NCI-H128 (cell line): ENCODE measurements around the gene NKD2.

Experiments used
- DNase-seq: peaks from one replicate; lab custom pipeline; 2025; ENCODE audit not compliant: unreplicated experiment; lab: John Stamatoyannopoulos, UW

NKD2 gene

DNA sequence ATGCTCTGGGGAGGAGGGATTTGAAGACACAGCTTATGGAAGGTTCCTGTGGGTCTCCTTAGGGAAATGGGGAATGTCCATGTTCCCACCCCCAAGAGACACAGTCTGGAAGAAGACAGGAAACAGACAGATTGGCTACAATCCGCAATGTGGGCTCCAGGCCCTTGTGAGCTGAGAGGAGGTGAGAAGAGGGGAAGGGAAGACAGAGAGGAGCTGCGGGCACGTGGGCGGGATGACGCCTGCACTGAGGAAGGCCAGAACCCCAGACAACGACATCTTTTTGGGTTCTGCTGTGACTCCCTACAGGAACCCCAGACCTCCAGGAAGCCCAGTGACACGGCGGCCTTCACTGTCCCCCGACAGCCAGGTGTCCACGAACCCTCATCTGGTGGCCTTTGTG lies 29.9 kb upstream of the NKD2 start:
- DNase-seq, result no peak

GRCh38 chr5:979100-979817 lies 29.3 kb upstream of the NKD2 start:
- no peak for DNase-seq

DNA sequence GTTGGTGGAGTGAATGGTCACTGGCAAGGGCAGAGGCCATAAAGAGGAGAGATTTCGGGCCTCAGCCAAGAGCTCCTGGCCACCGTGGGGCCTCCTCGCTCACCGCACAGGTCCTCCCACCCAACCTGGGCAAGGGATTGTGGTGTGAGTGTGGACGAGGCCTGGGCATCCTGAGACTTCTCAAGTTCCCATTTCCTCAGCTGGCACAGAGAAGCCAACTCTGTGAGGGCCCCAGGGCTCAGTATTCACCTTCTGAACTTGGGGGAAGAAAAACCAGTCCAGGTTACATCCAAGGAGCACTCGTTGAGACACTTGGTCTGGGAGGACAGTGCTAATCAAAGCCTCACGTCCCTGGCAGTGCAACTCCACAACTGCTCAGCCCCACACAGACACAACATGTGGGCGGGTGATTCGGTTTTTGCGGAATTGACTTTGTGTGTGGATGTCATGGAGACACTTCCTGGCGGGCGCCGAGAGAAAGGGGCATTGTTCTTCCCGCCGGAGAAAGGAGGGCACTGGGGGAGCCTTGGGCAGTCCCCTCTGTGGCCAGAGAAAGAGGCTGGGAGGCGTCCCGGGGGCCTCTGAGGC lies 28.5 kb upstream of the NKD2 start:
- DNase-seq, result no peak

- DNase-seq, result no peak
These were observed 27.6 kb upstream of the NKD2 start for GRCh38 chr5:980966-981365.

GRCh38 chr5:981456-981855 lies 27.1 kb upstream of the NKD2 start:
- DNase-seq, result no peak

- no peak for DNase-seq
These were observed 26.0 kb upstream of the NKD2 start for GRCh38 chr5:982377-983237.

DNA sequence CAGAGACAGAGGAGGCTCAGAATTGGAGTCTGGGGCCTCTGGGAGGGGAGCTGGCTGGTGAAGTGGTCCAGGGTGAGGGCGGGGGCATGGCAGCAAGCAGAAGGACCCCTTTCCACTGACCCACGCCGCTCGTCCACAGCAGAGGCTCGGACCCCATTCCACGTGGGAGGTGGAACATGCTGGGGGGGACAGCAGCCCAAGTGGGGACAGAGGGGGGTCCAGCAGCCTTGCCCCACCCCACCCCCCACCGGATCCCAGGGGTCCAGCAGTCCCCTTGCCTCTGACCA lies 25.4 kb upstream of the NKD2 start:
- no peak for DNase-seq

GRCh38 chr5:983568-983967 lies 25.0 kb upstream of the NKD2 start:
- DNase-seq, result no peak

DNA sequence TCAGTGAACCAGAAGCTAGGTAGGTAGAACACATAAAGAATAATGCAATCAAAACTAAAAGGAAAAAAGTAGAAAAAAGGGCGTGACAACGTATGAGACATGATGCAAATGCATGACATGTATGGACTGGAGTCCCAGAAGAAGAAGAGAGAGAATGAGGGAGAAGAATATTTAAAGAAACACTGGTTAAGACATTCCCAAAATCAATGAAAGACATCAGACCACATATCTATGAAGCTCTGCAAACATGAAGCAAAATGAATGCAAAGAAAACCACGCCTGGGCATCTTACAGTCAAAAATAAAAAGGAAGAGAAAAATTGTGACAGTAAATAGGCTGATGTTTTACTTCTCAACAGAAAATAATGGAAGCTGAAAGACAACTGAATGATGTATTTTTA lies 23.8 kb upstream of the NKD2 start:
- no peak for DNase-seq

DNA sequence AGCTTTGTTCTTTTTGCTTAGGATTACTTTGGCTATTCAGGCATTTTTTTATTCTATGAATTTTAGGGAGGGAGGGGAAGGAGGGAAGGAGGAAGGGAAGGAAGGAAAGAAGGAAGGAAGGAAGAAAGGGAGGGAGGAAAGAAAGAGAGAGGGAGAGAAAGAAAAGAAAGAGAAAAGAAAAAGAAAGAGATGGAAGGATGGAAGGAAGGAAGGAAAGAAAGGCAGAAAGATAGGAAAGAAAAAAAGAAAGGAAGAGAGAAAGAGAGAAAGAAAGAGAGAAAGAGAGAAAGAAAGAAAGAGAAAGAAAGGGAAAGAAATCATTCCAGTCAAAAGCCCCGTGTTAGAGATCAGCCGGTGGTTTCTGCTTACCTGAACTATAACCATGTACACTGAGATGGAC lies 20.8 kb upstream of the NKD2 start:
- DNase-seq, result no peak

GRCh38 chr5:988322-988721 lies 20.3 kb upstream of the NKD2 start:
- DNase-seq, result no peak

DNA sequence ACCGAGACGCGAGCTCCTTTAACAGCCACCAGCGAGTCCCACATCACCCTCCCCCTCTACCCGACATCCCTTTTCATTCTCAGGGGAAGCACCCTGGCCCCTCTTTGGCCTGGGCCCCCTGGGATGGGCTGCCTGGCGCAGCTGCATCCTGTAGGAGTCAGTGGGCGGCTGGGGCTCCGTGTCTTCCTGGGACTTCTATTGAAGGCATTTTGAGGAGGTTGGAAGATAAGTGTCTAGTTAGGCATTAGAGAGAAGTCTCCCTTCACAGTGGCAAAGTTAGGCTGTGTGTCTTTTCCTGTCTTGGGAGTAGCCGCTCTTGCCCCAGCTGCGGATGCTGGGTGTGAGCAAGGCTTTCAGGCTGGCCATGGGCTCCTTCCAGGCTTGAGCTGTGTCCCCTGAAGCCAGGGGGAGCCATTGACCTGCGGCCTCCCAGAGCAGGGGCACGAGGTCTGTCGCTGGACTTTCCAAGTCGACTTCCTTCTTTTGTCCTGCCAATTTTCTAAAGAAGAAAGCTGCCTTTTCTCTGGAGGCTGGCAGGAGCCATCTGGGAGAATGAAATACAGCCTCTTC lies 18.6 kb upstream of the NKD2 start:
- DNase-seq, result no peak

- DNase-seq, result no peak
These were observed 16.9 kb upstream of the NKD2 start for GRCh38 chr5:991472-992267.

- no peak for DNase-seq
These were observed 14.4 kb upstream of the NKD2 start for GRCh38 chr5:994272-994607.

DNA sequence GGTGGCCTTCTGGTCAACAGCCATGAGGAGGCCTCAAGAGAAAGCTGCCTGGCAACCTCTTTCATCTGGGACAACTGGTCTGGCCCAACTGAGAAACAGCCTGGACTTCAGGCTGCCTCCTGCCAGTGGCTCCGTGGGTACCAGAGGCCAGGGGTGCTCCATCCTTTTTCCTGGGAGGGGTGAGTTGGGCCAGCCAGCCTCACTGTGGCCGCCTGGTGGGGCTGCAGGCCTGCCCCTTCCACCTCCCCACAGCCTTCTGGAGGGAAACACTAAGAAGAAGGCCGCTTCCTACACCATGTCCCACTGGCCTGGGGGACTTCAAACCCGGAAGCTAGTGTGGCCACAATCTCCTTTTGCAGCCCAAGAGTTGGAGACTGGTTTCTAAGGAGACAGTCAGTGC lies 13.8 kb upstream of the NKD2 start:
- no peak for DNase-seq

DNA sequence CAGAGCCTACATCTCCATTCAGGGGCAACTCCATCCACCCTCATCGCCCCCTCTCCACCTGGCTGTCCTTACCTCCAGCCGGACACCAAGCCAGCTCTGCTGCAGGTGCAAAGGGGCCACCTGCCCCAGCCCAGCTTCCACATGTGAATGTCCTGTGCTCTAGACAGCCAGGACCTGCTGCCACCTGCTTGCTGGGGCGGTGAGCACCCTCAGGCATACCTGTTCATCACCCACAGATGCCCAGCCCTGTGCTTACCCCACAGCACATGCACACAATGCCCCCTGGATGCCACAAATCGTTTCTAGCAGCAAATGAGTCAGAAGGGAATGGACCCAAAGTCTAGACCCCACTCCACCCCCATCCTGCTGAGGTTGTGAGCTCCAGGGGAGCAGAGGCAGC lies 13.3 kb upstream of the NKD2 start:
- DNase-seq, result no peak

- DNase-seq, result no peak
These were observed 11.6 kb upstream of the NKD2 start for GRCh38 chr5:997001-997474.

- DNase-seq, result no peak
These were observed 10.9 kb upstream of the NKD2 start for GRCh38 chr5:997711-998110.

DNA sequence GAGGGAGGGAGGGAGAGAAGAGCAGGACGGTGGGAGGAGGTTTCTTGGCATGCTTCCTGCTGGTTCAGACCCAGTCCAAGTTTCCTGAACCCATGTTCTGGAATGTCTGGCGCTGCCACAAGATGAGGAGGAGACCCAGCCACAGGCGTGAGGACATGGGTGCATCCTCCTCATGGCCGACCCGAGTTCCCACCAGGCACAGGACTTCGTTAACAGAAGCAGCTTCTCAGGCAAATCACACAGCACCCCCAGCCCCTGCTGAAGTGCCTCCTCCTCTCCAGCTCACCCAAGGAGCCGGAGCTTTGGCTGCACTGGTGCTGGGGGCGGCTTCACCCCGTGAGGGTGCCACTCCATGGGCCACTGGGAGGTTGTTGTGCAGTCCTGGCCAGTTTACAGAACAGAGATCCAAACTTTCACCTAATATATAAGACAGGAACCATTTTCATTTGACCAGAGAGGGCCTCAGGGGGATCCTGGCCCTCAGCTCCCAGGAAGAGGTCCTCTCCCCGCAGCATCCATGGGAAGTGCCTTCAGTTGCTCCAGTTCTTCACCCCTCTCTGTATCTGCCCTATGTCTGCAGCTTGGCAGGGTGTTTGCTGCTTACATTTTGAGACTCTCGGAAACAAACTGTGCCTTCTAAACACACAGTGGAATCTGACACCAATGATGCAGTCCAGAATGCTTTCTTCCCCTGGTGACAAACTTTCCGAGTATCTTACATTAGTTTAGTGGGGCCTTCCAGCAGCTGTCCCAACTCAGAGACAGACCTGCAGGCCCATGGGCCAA lies 10.2 kb upstream of the NKD2 start:
- no peak for DNase-seq

DNA sequence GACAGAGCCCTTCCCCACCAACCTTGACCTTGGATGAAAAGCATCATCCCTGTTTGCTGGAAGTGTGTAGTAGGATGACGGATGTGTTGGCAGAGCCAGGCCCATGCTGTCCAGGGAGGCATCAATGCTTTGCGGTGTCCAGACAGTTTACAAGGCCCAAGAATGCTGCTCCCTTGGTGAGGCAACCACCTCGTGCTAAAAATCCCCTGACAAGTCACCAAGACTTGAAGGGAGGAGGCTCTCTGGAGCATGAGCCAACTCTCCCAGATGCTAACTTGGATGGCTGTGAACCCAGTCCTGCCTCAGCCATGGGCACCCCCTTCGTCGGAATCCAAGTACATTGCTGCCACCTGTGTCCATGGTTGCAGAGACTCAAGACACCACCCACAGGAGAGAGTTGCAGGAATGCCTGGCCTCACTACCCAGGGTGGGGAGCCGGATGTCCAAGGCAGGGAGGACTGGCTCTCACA lies 9.5 kb upstream of the NKD2 start:
- DNase-seq, result no peak
